Chondrocyte (in vitro differentiated cells): ENCODE data around the gene LRRC28. TPM values are rescaled to one million over a fixed set of nuclear protein-coding genes. Genes with fewer than 3 reads are reported as not detected.

Experiments used
- DNase-seq: peaks from one replicate; pipeline ENCODE4 v3.0.0; 2021; ENCODE audit warnings: mixed read lengths, low spot score
- H3K27ac Mint-ChIP-seq: one replicate; pipeline ENCODE4 v1.8.0; 2021; ENCODE audit warnings: mild to moderate bottlenecking, moderate library complexity, mixed read lengths; ENCODE audit not compliant: unreplicated experiment
- H3K27me3 Mint-ChIP-seq: 2 replicates; pipeline ENCODE4 v1.8.0; 2021; ENCODE audit warnings: low read depth, mixed read lengths
- H3K36me3 Mint-ChIP-seq: 2 replicates; pipeline ENCODE4 v1.8.0; 2021; ENCODE audit warnings: low read depth, mixed read lengths
- H3K4me1 Mint-ChIP-seq: 2 replicates; pipeline ENCODE4 v1.8.0; 2021; ENCODE audit warnings: low read depth, mild to moderate bottlenecking, mixed read lengths
- H3K4me3 Mint-ChIP-seq: one replicate; pipeline ENCODE4 v1.8.0; 2021; ENCODE audit warnings: mild to moderate bottlenecking, moderate library complexity, mixed read lengths; ENCODE audit not compliant: unreplicated experiment
- H3K9me3 Mint-ChIP-seq: 2 replicates; pipeline ENCODE4 v1.8.0; 2021; ENCODE audit warnings: low read depth, mixed read lengths
- total RNA-seq: library from RNA; stranded (reverse); gene quantifications from 3 replicates; pipeline ENCODE4 v1.2.1, GENCODE V29; 2021
- TF ChIP-seq, protein P1 (sequence below): fragments of 200-600 bp; sonication (generic); IDR thresholded peaks from 2 replicates; pipeline ENCODE4 v1.5.0; 2021; ENCODE audit warnings: antibody characterized with exemption, mild to moderate bottlenecking, moderate library complexity

Gene LRRC28
- total RNA-seq, 1 donor from 2014 or later, result 28.5 TPM

GRCh38 chr15:99359769-99360168 lies 108.5 kb downstream of the LRRC28 start:
- TF ChIP-seq, protein P1, sequence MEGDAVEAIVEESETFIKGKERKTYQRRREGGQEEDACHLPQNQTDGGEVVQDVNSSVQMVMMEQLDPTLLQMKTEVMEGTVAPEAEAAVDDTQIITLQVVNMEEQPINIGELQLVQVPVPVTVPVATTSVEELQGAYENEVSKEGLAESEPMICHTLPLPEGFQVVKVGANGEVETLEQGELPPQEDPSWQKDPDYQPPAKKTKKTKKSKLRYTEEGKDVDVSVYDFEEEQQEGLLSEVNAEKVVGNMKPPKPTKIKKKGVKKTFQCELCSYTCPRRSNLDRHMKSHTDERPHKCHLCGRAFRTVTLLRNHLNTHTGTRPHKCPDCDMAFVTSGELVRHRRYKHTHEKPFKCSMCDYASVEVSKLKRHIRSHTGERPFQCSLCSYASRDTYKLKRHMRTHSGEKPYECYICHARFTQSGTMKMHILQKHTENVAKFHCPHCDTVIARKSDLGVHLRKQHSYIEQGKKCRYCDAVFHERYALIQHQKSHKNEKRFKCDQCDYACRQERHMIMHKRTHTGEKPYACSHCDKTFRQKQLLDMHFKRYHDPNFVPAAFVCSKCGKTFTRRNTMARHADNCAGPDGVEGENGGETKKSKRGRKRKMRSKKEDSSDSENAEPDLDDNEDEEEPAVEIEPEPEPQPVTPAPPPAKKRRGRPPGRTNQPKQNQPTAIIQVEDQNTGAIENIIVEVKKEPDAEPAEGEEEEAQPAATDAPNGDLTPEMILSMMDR, result no peak
- Mint-ChIP-seq H3K4me3 (no peak overlapping the region), H3K27me3 (no peaks in the 10 kb centered on the region), H3K9me3 (peaks cover 7% of the 10 kb centered on the region), H3K4me1 (peaks cover 3% of the 10 kb centered on the region), H3K36me3 (peaks cover 11% of the 10 kb centered on the region), H3K27ac (no peak overlapping the region)
- no peak for DNase-seq

GRCh38 chr15:99361545-99362185 lies 110.4 kb downstream of the LRRC28 start:
- peaks cover 7% of the 10 kb centered on the region for H3K9me3 Mint-ChIP-seq
- TF ChIP-seq, protein P1, result peak; percentile 73
- no peak overlapping the region for H3K27ac Mint-ChIP-seq
- no peak overlapping the region for H3K4me3 Mint-ChIP-seq
- no peaks in the 10 kb centered on the region for H3K27me3 Mint-ChIP-seq
- H3K4me1 Mint-ChIP-seq, result peaks cover 3% of the 10 kb centered on the region
- peaks cover 9% of the 10 kb centered on the region for H3K36me3 Mint-ChIP-seq
- DNase-seq, result no peak

GRCh38 chr15:99365242-99365641 lies 114.0 kb downstream of the LRRC28 start:
- no peak for DNase-seq
- Mint-ChIP-seq H3K9me3 (peaks cover 17% of the 10 kb centered on the region), H3K36me3 (peaks cover 20% of the 10 kb centered on the region), H3K27me3 (no peaks in the 10 kb centered on the region), H3K27ac (no peak overlapping the region), H3K4me1 (peaks cover 3% of the 10 kb centered on the region), H3K4me3 (no peak overlapping the region)
- TF ChIP-seq, protein P1, result no peak

- Mint-ChIP-seq H3K4me3 (no peak overlapping the region), H3K4me1 (peaks cover 5% of the 10 kb centered on the region), H3K27ac (no peak overlapping the region), H3K36me3 (peaks cover 20% of the 10 kb centered on the region), H3K9me3 (peaks cover 17% of the 10 kb centered on the region), H3K27me3 (no peaks in the 10 kb centered on the region)
- TF ChIP-seq, protein P1, result no peak
- DNase-seq, result no peak
These were observed 114.7 kb downstream of the LRRC28 start for GRCh38 chr15:99366013-99366412.

DNA sequence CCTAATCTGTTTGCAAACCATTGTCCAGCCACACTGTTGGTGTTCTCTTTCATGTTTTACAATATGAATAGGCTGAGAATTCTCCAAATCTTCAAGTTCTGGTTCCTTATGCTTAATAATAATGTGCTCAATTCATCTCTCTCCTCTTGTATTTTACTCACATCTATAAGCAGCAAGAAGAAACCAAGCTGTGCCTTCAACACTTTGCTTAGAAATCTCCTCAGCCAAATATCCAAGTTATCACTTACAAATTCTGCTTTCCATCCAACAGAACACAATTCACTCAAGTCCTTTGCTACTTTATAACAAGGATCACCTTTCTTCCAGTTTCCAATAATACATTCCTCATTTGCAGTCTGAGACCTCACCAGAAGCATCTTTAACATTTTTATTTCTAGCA lies 117.5 kb downstream of the LRRC28 start:
- Mint-ChIP-seq H3K9me3 (peaks cover 17% of the 10 kb centered on the region), H3K4me1 (peaks cover 22% of the 10 kb centered on the region), H3K27me3 (no peaks in the 10 kb centered on the region), H3K36me3 (peaks cover 20% of the 10 kb centered on the region), H3K4me3 (no peak overlapping the region), H3K27ac (no peak overlapping the region)
- no peak for DNase-seq
- TF ChIP-seq, protein P1, result no peak
